Measurements from ENCODE around the gene APBB2.
"Not testable (repeated sequence)": the region's sequence is repeated elsewhere in the genome, so short reads cannot be mapped to it uniquely, and the experiment has no call there.

Gene APBB2

GRCh38 chr4:41026971-41027370, 187.4 kb downstream of the APBB2 start:
- FAIRE-seq = no peak

GRCh38 chr4:41025824-41026223, 188.5 kb downstream of the APBB2 start:
- DNase-seq (ENCODE audit: low spot score) (no peak), FAIRE-seq (no peak)

More at GRCh38 chr4:41026971-41027370, 187.4 kb downstream of the APBB2 start:
- no peak for DNase-seq (ENCODE audit: low spot score)

- DNase-seq (ENCODE audit: low spot score) (no peak), FAIRE-seq (no peak)
Measured at GRCh38 chr4:41024556-41025491, 189.5 kb downstream of the APBB2 start.

GRCh38 chr4:41022116-41022515, 192.2 kb downstream of the APBB2 start:
- FAIRE-seq (no peak), DNase-seq (ENCODE audit: low spot score) (no peak)

- FAIRE-seq (no peak), DNase-seq (ENCODE audit: low spot score) (no peak)
Measured at GRCh38 chr4:41015016-41015675, 199.2 kb downstream of the APBB2 start.

DNA sequence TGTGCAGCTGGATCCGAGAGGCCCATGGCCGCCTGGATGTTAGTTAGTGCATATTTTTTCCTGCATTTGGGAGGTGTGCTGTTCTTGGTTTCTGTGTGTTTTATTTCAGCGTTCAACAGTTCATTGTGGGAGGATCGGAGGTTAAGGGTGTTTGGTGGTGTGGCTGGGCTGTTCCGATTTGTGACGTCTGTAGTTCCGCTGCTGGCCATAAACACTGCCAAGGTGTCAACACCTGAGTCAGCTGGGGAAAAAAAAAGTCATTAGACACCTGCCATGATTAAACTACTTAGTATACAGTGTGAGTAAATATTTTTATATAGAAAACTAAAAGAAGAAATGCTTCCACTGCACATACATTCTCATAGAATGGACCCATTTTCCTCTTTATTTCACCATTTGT, 200.2 kb downstream of the APBB2 start:
- DNase-seq (ENCODE audit: low spot score) (no peak), FAIRE-seq (no peak)

- no peak for FAIRE-seq
- DNase-seq (ENCODE audit: low spot score) = no peak
Measured at GRCh38 chr4:41013746-41014145, 200.6 kb downstream of the APBB2 start.

- no peak for DNase-seq (ENCODE audit: low spot score)
- no peak for FAIRE-seq
Measured at GRCh38 chr4:41012911-41013310, 201.4 kb downstream of the APBB2 start.

DNA sequence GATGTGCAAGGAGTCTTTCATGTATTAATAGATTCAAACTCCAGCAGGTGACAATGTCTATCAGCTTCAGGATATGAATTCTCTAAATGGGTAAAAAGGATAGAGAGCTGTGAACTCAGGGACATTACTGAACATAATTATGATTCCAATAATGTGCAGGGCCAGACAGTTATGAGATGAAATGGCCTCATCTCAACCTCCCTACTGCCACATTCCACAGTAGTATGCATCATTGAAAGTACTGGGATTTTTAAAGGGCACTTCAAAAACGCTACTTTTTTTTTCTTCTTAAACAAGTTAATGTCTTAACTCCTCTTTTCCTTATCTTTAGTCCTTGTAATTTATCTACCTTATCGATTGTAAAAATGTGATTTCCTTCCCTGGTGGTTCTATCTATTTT, 202.0 kb downstream of the APBB2 start:
- FAIRE-seq (no peak), DNase-seq (ENCODE audit: low spot score) (no peak)

DNA sequence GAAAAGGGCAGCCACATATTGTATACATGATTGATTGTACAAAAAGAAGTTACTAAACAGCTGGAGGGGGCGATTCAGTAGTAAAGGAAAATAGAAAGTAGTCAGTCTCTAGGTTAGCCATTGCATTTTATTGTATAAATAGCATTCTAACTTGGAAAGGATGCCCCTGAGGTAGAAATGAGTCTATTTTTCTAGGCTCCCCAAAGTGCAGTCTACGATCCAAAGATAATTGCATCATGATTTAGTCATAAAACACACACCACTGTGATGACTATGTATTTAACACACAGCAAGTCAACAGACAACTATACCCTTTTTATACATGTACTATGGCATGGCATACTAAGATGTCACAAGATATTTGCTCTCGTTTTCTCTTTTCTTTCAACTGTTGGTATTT, 204.9 kb downstream of the APBB2 start:
- FAIRE-seq (peak; percentile 13), DNase-seq (ENCODE audit: low spot score) (no peak)

- DNase-seq (ENCODE audit: low spot score) (no peak), FAIRE-seq (no peak)
Measured at GRCh38 chr4:41006141-41006540, 208.2 kb downstream of the APBB2 start.

GRCh38 chr4:41002309-41002708, 212.0 kb downstream of the APBB2 start:
- DNase-seq (ENCODE audit: low spot score) (no peak), FAIRE-seq (no peak)

DNA sequence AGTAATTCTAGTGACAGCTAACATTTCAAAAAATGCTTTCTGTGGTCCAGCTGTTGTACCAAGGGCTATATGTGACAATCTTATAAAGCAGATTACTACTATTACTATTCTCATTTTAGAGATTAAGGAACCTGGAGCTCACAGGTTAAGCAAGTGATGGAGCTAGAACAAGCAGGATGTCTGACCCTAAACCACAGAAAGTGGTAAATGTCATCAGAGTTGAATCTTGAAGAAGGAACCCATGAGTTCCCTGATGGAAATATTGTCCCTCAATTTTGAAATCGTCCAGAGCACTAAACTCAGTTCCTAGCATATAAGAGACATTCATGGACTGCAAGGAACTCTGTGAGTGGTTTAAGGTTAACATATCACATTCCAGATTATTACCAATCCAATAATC, 214.0 kb downstream of the APBB2 start:
- no peak for DNase-seq (ENCODE audit: low spot score)

DNA sequence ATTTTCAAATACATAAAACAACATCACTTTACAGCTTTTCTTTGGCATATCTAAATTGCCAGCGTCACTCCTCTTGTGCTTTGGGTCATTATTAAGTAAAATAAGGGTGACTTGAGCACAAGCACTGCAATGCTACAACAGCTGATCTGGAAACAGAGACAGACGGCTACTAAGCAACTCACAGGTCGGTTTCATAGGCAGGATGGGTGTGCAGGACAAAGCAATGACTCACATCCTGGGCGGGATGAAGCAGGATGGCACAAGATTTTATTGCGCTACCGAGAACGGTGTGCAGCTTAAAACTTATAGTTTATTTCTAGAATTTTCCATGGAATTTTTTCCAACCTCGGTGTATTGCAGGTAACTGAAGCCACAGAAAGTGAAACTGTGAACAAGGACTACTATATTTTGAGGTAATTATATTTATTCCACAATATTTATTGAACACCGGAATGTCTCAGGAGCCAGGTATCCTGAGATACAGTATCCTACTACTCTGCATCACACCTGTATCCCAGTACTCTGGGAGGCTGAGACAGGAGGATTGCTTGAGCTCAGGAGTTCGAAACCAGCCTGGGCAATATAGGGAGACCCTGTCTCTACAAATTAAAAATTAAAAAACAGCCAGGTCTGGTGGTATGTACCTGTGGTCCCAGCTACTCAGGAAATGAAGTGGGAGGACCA, 215.5 kb downstream of the APBB2 start:
- peak; percentile 97 for FAIRE-seq
- peak; percentile 89 for DNase-seq (ENCODE audit: low spot score)

More for the DNA sequence above, 214.0 kb downstream of the APBB2 start:
- FAIRE-seq = no peak

GRCh38 chr4:40995850-40996249, 218.5 kb downstream of the APBB2 start:
- DNase-seq (ENCODE audit: low spot score) = no peak
- FAIRE-seq = no peak

DNA sequence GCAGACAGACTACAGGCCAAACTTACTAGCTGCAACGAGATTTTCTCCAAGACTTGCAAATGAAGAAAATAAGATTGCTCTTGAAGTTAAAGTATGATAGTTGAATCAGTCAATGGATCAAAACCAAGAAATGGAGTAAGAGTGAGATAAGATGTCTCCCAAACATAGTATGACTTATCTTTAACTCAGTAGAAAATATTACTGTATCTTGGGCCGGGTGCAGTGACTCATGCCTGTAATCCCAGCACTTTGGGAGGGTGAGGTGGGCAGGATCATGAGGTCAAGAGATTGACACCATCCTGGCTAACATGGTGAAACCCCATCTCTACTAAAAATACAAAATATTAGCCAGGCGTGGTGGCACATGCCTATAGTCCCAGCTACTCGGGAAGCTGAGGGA, 220.0 kb downstream of the APBB2 start:
- DNase-seq (ENCODE audit: low spot score) = peak; percentile 16
- not testable (repeated sequence) for FAIRE-seq

- FAIRE-seq; DNase-seq (ENCODE audit: low spot score): not testable (repeated sequence)
Measured at GRCh38 chr4:40993296-40993693, 221.0 kb downstream of the APBB2 start.

- peak; percentile 21 for DNase-seq (ENCODE audit: low spot score)
- FAIRE-seq = peak; percentile 74
Measured at GRCh38 chr4:40992472-40993295, 221.7 kb downstream of the APBB2 start.

GRCh38 chr4:40991908-40992307, 222.4 kb downstream of the APBB2 start:
- no peak for DNase-seq (ENCODE audit: low spot score)
- no peak for FAIRE-seq

DNA sequence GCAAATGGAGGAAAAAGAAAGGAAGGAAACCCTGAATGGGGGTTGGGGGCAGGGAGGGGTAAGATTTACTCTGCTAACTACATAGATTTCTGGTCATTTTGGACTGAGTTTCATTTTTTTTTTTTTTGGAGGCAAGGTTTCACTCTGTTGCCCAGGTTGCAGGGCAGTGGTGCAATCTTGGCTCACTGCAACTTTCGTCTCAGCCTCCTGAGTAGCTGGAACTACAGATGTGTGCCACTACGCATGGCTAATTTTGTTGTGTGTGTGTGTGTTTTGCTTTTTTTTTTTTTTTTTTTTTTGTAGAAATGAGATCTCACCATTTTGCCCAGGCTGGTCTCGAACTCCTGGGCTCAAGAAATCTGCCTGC, 223.5 kb downstream of the APBB2 start:
- DNase-seq (ENCODE audit: low spot score) = no peak
- no peak for FAIRE-seq

- peak; percentile 82 for DNase-seq (ENCODE audit: low spot score)
- FAIRE-seq = peak; percentile 88
Measured at GRCh38 chr4:40990236-40990898, 224.0 kb downstream of the APBB2 start.
